Choroid plexus epithelial cell (primary cell): ENCODE results near the gene CADM1.
A peak's percentile ranks its signal among the peaks of the same experiment; 100 is the strongest.

Source experiments
- DNase-seq: peaks from one replicate; pipeline ENCODE4 v3.0.0-alpha.2; 2010; ENCODE audit warnings: low read depth
- H3K4me3 ChIP-seq: 2 replicates; pipeline ENCODE4 v1.5.1; 2011; ENCODE audit warnings: low read depth, mild to moderate bottlenecking, control low read depth, low read length, moderate library complexity
- TF ChIP-seq, protein P1 (sequence below): conservative IDR thresholded peaks from 2 replicates; pipeline ENCODE4 v1.5.1; 2011; ENCODE audit warnings: low read depth, mild to moderate bottlenecking, control low read depth, inconsistent platforms, low read length, moderate library complexity

Gene CADM1

DNA sequence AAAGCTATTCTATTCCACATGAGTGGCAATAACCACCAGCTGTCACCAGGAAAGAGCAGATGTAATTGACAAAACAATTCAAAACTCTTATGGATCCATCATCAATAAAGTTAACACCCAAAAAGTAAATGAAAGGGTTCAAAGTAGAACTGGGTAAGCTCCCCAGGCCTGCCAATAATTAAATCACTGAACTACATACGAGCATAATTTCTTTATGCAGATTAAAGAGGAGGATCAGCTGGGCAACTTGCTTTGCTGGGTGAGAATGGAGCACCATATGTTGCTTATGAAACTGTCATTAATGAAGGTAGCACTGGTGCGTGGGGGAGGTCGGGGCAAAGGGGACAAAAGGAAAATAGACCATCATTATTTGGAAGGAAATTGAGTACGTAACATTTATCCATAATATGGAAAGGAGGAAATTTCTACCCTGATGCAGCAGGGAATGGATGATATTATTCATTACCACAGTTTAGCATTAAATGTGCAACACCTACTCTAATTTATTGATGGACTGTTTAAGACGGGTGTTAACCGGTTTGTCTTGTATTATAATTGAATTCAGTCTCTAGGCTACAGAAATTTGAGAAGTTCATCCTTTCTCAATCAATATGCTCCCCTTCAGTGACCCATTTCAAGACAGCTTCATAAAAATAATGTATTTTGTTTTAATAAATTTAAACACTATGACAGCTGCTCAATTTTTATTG is 315.9 kb downstream of the CADM1 start:
- TF ChIP-seq, protein P1, sequence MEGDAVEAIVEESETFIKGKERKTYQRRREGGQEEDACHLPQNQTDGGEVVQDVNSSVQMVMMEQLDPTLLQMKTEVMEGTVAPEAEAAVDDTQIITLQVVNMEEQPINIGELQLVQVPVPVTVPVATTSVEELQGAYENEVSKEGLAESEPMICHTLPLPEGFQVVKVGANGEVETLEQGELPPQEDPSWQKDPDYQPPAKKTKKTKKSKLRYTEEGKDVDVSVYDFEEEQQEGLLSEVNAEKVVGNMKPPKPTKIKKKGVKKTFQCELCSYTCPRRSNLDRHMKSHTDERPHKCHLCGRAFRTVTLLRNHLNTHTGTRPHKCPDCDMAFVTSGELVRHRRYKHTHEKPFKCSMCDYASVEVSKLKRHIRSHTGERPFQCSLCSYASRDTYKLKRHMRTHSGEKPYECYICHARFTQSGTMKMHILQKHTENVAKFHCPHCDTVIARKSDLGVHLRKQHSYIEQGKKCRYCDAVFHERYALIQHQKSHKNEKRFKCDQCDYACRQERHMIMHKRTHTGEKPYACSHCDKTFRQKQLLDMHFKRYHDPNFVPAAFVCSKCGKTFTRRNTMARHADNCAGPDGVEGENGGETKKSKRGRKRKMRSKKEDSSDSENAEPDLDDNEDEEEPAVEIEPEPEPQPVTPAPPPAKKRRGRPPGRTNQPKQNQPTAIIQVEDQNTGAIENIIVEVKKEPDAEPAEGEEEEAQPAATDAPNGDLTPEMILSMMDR, result no peak
- H3K4me3 ChIP-seq, result no peak overlapping the region
- DNase-seq, result no peak

DNA sequence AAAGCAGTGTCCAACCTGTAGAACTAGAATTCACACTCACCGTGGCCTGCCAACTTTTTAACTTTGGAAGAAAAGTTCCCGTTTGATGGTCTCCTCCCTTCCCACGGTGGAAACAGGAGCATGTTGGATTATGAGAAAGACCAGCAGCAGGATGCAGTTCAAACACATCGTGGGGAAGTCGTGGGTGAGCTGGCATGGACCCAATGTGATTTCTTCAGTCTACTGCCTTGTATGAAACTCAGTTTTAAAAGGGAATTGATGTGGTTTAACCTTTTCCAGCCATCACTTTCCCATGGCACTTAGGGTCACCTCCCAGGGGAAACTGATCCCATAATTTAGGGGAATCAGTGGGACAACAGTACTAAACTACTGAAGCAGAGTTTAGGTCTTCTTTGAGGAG is 318.3 kb downstream of the CADM1 start:
- no peak overlapping the region for H3K4me3 ChIP-seq
- TF ChIP-seq, protein P1, result no peak
- DNase-seq, result peak; percentile 31

DNA sequence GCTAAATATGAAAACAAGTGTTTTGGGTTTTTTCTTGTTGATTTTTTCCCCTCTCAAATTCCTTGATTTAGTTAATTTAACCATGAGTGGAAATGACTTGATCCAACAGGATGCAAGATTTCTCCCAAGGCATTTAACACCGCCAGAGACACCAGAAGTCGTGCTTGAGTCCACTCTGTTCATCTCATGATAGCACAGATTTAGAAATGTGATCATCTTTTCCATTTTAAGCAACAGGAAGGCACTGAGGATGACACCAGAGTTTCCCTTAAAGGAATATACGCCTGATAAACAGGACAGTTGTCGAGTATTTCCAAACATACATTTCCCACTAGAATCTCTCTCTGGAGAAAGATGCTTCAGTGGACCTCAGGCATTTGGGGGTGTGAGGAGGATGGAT is 318.7 kb downstream of the CADM1 start:
- TF ChIP-seq, protein P1, result no peak
- no peak overlapping the region for H3K4me3 ChIP-seq
- DNase-seq, result no peak

DNA sequence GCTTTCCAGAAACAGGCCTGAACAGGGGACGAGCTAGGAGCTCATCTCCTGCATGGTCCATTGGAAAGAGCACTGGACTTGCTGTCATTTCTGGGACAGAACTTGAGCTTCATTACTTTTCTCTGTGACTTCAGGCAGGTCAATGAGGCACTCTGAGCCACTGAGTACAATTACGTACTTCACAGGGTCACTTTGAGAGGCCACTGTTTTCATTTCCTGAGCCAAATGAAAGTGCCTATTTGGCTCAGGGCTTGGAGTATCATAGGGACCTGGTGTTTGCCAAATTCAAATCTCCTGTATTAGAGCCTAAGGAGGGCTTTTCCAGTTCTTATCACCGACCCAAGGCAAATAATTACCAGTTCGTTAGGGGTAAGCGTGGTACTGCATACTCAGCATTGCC is 319.3 kb downstream of the CADM1 start:
- TF ChIP-seq, protein P1, result no peak
- DNase-seq, result no peak
- H3K4me3 ChIP-seq, result no peak overlapping the region

DNA sequence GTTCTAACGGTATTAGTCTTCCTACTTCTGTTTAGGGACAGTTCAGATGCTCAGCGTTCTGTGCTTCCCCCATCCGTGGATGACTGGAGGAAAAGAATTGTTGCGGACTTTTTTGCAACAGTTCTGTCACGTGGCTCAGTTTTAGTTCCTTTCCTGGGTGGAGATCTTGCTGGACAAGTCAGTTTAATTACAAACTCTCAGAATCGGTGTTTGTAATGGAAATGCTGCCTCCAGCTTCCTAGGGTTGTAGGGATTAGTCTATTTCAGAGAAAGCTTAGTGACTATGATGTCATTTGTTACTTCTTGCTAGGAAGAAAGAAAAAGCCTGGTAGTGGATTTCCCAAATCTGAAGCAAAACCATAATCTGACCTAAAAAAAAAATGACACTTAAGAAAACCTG is 320.4 kb downstream of the CADM1 start:
- TF ChIP-seq, protein P1, result no peak

DNA sequence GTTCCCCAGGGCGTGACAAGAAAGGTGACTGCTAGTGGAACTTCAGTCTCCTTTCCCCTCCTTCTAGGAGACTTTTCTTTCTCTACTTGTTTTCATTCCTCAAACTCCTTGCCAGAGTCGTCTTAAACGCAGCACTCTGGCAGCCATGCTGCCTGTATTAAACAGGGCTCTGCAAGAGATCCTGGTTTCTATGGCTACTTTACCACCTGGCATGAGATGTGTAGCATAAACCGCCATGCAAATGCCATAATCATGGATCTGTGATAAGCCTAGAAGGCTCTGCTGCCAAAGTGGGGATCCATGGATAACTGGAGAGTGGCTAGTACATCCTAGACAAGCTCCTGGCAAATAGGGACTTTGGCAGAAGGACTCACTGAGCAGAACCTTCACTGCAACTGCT is 321.1 kb downstream of the CADM1 start:
- TF ChIP-seq, protein P1, result no peak
- no peak for DNase-seq
- H3K4me3 ChIP-seq, result no peak overlapping the region

More for the DNA sequence above, 320.4 kb downstream of the CADM1 start:
- H3K4me3 ChIP-seq, result no peak overlapping the region
- DNase-seq, result no peak

DNA sequence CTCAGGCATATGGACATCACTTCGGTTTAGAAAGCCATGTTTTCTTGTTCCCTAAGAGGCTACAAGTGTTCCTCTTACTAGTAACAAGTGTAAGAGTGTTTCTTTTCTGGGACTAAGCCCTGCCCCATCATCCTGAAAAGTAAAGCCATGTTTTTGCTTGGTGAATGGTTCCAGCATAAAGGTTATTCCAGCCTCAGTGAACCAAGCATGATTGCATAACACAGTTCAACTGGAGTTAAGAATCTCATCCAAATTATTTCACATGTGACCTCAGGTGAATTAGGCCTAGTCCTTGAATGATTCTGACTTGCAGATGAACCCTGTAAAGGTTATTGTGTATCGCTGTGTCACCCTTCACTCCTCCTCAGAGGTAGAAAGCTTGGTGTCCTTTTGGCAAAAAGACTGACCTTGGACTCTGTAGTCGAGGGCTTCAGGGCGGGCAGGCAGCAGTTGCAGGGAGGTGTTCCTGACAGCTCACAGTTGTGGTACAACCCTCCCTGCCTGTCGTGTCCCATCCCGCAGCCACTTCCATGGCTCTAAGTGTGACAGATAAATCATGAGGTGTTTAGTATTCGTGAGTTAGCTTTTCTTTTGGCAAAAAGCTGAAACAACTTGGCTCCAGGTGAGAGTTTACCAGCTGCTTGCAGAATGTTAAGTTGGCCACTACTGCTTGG is 321.8 kb downstream of the CADM1 start:
- TF ChIP-seq, protein P1, result no peak
- H3K4me3 ChIP-seq, result no peak overlapping the region
- DNase-seq, result no peak
